AG09309 (cell line): ENCODE data around the gene CGB2.

Experiments used
- DNase-seq: peaks from one replicate; pipeline ENCODE4 v3.0.0-alpha.2; 2010; ENCODE audit warnings: low read depth
- H3K4me3 ChIP-seq: 2 replicates; pipeline ENCODE4 v1.5.1; 2011; ENCODE audit warnings: mild to moderate bottlenecking, low read depth, low read length, moderate library complexity; ENCODE audit not compliant: control insufficient read depth
- CTCF ChIP-seq: IDR thresholded peaks from 2 replicates; pipeline ENCODE4 v1.5.1; 2011; ENCODE audit warnings: mild to moderate bottlenecking, low read depth, low read length, inconsistent platforms; ENCODE audit not compliant: insufficient read depth, control insufficient read depth; ENCODE audit errors: missing control alignments

Gene CGB2

GRCh38 chr19:49009828-49010227, 21.9 kb upstream of the CGB2 start:
- no peak for DNase-seq
- H3K4me3 ChIP-seq, result no peak overlapping the region
- TF ChIP-seq CTCF, result no peak

GRCh38 chr19:49010453-49010852, 21.2 kb upstream of the CGB2 start:
- H3K4me3 ChIP-seq, result no peak overlapping the region
- no peak for DNase-seq
- no peak for TF ChIP-seq CTCF

GRCh38 chr19:49011194-49011593, 20.5 kb upstream of the CGB2 start:
- no peak overlapping the region for H3K4me3 ChIP-seq
- TF ChIP-seq CTCF, result no peak
- no peak for DNase-seq

GRCh38 chr19:49014123-49014869, 17.4 kb upstream of the CGB2 start:
- no peak overlapping the region for H3K4me3 ChIP-seq
- no peak for DNase-seq
- no peak for TF ChIP-seq CTCF

- TF ChIP-seq CTCF, result no peak
- no peak for DNase-seq
- H3K4me3 ChIP-seq, result no peak overlapping the region
Observed at GRCh38 chr19:49014870-49015255, 16.8 kb upstream of the CGB2 start.

GRCh38 chr19:49016067-49016839, 15.4 kb upstream of the CGB2 start:
- TF ChIP-seq CTCF, result no peak
- no peak overlapping the region for H3K4me3 ChIP-seq
- DNase-seq, result no peak
